ENCODE measurements around the gene PARP12. TPM values are rescaled to one million over a fixed set of nuclear protein-coding genes. Genes with fewer than 3 reads are reported as not detected.

Gene PARP12
- total and polyA plus RNA-seq, 2 of the 8 experiments (the other 6 are each of a cell fraction or from before 2014, with no cell fraction given) = 9.0 to 21.5 TPM

- no peaks in the 10 kb centered on the region for H3K36me3 ChIP-seq (ENCODE audit: control insufficient read depth in 2 of 4, insufficient read depth in 4 of 4, low read length in 3 of 4)
- H2BK20ac ChIP-seq (ENCODE audit: low read length) = no peak overlapping the region
- CTCF ChIA-PET (ENCODE audit: partially characterized antibody) = interaction anchor here (1.5 to 5.0 kb wide), 4 partner anchors 11 to 396 kb away, joined by 3 to 25 read pairs (median 5); no protein-coding TSS in a partner anchor
- H3K4ac ChIP-seq (replicated peaks; ENCODE audit: insufficient read length, low read depth, low read length) = no peak overlapping the region
- H3K9me3 ChIP-seq (ENCODE audit: insufficient read depth in 2 of 2, low read depth in 1 of 2, low read length in 1 of 2) = no peaks in the 10 kb centered on the region
- 91% methylated on average over 7 of the region's 7 CpGs; no CpG with 5 or more reads in 1 of the 2 experiments for WGBS, 2 experiments (ENCODE audit: extremely low coverage in 1 of 2, insufficient coverage in 1 of 2, insufficient read length in 1 of 2, insufficient replicate concordance in 2 of 2, low coverage in 1 of 2, low lambda C conversion rate in 2 of 2, missing lambda C conversion rate in 1 of 2)
- no peak overlapping the region for H2AK5ac ChIP-seq (ENCODE audit: low read depth, low read length)
- H3K27me3 ChIP-seq (replicated peaks in 1 of 4; ENCODE audit: control insufficient read depth in 3 of 4, extremely low read depth in 1 of 4, insufficient read depth in 3 of 4, low read length in 3 of 4) = no peaks in the 10 kb centered on the region
- H3K23me2 ChIP-seq (ENCODE audit: low read depth, low read length) = no peaks in the 10 kb centered on the region
- H2BK120ac ChIP-seq (replicated peaks; ENCODE audit: low read depth, low read length) = no peak overlapping the region
- H2BK12ac ChIP-seq (ENCODE audit: low read depth, low read length) = no peak overlapping the region
- H3K27ac ChIP-seq (ENCODE audit: low read depth, low read length) = no peak overlapping the region
- no peaks in the 10 kb centered on the region for H3K79me2 ChIP-seq (ENCODE audit: control insufficient read depth in 1 of 2, insufficient read depth in 2 of 2, low read length in 2 of 2)
- H3K9ac ChIP-seq (replicated peaks in 1 of 4; ENCODE audit: extremely low read depth in 1 of 4, low read depth in 3 of 4, low read length in 3 of 4) = no peak overlapping the region
- DNase-seq (ENCODE audit: low read depth in 1 of 2, low spot score in 2 of 2) = no peak
- no peaks in the 10 kb centered on the region for H3K4me1 ChIP-seq (replicated peaks in 1 of 4; ENCODE audit: control insufficient read depth in 3 of 4, insufficient read depth in 4 of 4, low read length in 3 of 4)
- H4K20me1 ChIP-seq (replicated peaks in 1 of 2; ENCODE audit: control insufficient read depth in 1 of 2, insufficient read depth in 2 of 2, low read length in 2 of 2) = no peaks in the 10 kb centered on the region
- H3K56ac ChIP-seq (replicated peaks; ENCODE audit: insufficient read length, low read depth, low read length) = no peak overlapping the region
- no peak overlapping the region for H4K91ac ChIP-seq (replicated peaks; ENCODE audit: insufficient read length, low read length)
- no peak overlapping the region for H3K4me2 ChIP-seq (ENCODE audit: insufficient read depth in 1 of 2, low read depth in 2 of 2, low read length in 2 of 2)
- H3K18ac ChIP-seq (ENCODE audit: extremely low read depth, low read length) = peak overlapping the region; percentile 48; the same call in 1 of the 2 replicates
- no peak overlapping the region for H4K5ac ChIP-seq (ENCODE audit: insufficient read length, low read depth, low read length)
- H3K23ac ChIP-seq (ENCODE audit: insufficient read length) = no peak overlapping the region
- H2BK15ac ChIP-seq (ENCODE audit: low read length) = no peak overlapping the region
- H2BK5ac ChIP-seq (ENCODE audit: low read depth, low read length) = no peak overlapping the region
- no peak for FAIRE-seq
- no peak overlapping the region for H3K14ac ChIP-seq (ENCODE audit: insufficient read length)
- POLR2A ChIA-PET (ENCODE audit: partially characterized antibody) = no interaction called here
- no peak overlapping the region for H3K4me3 ChIP-seq (ENCODE audit: extremely low read depth in 1 of 4, insufficient read depth in 2 of 4, low read depth in 3 of 4, low read length in 4 of 4)
- no peak overlapping the region for H2AFZ ChIP-seq (ENCODE audit: low read length)
- H4K8ac ChIP-seq (ENCODE audit: extremely low read depth, insufficient read depth, low read length) = no peak overlapping the region; the same call in 1 of the 2 replicates
- no peaks in the 10 kb centered on the region for H3K79me1 ChIP-seq (ENCODE audit: low read depth, low read length)
- TF ChIP-seq YY1 (IDR thresholded peaks at IDR 0.05; ENCODE audit: low read depth, low read length) = no peak
- no peak for TF ChIP-seq KDM1A (IDR thresholded peaks at IDR 0.05; ENCODE audit: borderline replicate concordance, low read length)
- no peak for TF ChIP-seq BACH1 (IDR thresholded peaks at IDR 0.05; ENCODE audit: low read length)
- no peak for TF ChIP-seq GABPA (IDR thresholded peaks at IDR 0.05; ENCODE audit: borderline replicate concordance, insufficient read depth, low read length)
Observed at GRCh38 chr7:140017034-140017433, 45.7 kb downstream of the PARP12 start.

Measured in H1 (cell line).